Neural cell (in vitro differentiated cells): Measurements from ENCODE around the gene HIF1A. TPM values are rescaled to one million over a fixed set of nuclear protein-coding genes. Genes with fewer than 3 reads are reported as not detected.

Experiments used
- H2AFZ ChIP-seq: fragments of 200-600, 300-800 bp; sonication (generic), shearing (Covaris generic); 2 replicates; pipeline ENCODE4 v1.6.0; 2014; ENCODE audit warnings: low read depth, mild to moderate bottlenecking, antibody characterized with exemption, low read length, moderate library complexity
- H3F3A ChIP-seq: fragments of 200-600 bp; shearing (Covaris generic); 2 replicates; pipeline ENCODE4 v1.6.1; 2016; ENCODE audit warnings: mild to moderate bottlenecking, moderate library complexity, mixed read lengths, antibody characterized with exemption, low read length; ENCODE audit not compliant: insufficient read depth, poor library complexity, severe bottlenecking
- H3K27ac ChIP-seq: fragments of 200-600, 300-800 bp; sonication (generic), shearing (Covaris generic); 2 replicates; pipeline ENCODE4 v1.5.1; 2014; ENCODE audit warnings: mild to moderate bottlenecking, low read length, moderate library complexity
- H3K27me3 ChIP-seq: fragments of 300-800, 200-600 bp; sonication (generic), shearing (Covaris generic); 2 replicates; pipeline ENCODE4 v1.6.0; 2014; ENCODE audit warnings: mild to moderate bottlenecking, low read depth, low read length, moderate library complexity; ENCODE audit not compliant: insufficient read depth
- H3K36me3 ChIP-seq: fragments of 300-800, 200-600 bp; sonication (generic), shearing (Covaris generic); 2 replicates; pipeline ENCODE4 v1.5.1; 2014; ENCODE audit warnings: mild to moderate bottlenecking, antibody characterized with exemption, low read length, moderate library complexity; ENCODE audit not compliant: insufficient read depth
- H3K4me2 ChIP-seq: fragments of 300-800, 200-600 bp; sonication (generic), shearing (Covaris generic); 2 replicates; pipeline ENCODE4 v1.6.0; 2014; ENCODE audit warnings: mild to moderate bottlenecking, low read length
- H3K4me3 ChIP-seq: fragments of 300-800, 200-600 bp; sonication (generic), shearing (Covaris generic); 2 replicates; pipeline ENCODE4 v1.5.1; 2014; ENCODE audit warnings: mild to moderate bottlenecking, low read length, moderate library complexity
- H3K79me2 ChIP-seq: fragments of 200-600 bp; shearing (Covaris generic); replicated peaks from 2 replicates; pipeline ENCODE4 v1.6.0; 2014; ENCODE audit warnings: mild to moderate bottlenecking, low read length, moderate library complexity; ENCODE audit not compliant: insufficient read depth
- H3K9ac ChIP-seq: fragments of 300-800, 200-600 bp; sonication (generic), shearing (Covaris generic); 2 replicates; pipeline ENCODE4 v1.6.1; 2016; ENCODE audit warnings: mild to moderate bottlenecking, low read length, mixed read lengths
- H3K9me2 ChIP-seq: fragments of 200-600 bp; shearing (Covaris generic); 2 replicates; pipeline ENCODE4 v1.6.1; 2016; ENCODE audit warnings: mild to moderate bottlenecking, low read length, mixed read lengths; ENCODE audit not compliant: insufficient read depth
- H3K9me3 ChIP-seq: fragments of 200-600, 300-800 bp; sonication (generic), shearing (Covaris generic); 2 replicates; pipeline ENCODE4 v1.6.1; 2016; ENCODE audit warnings: mild to moderate bottlenecking, mixed run types, low read length, moderate library complexity, mixed read lengths
- H4K20me1 ChIP-seq: fragments of 200-600 bp; shearing (Covaris generic); 2 replicates; pipeline ENCODE4 v1.6.1; 2016; ENCODE audit warnings: mild to moderate bottlenecking, mixed run types; ENCODE audit not compliant: insufficient read depth
- CTCF ChIP-seq: fragments of 450-650 bp; IDR thresholded peaks from 2 replicates; pipeline ENCODE4 v1.5.1; 2014; ENCODE audit warnings: antibody characterized with exemption, mild to moderate bottlenecking, moderate library complexity; ENCODE audit not compliant: poor library complexity, severe bottlenecking
- EP300 ChIP-seq: fragments of 450-650 bp; conservative IDR thresholded peaks from 2 replicates; pipeline ENCODE4 v1.6.1; 2014; ENCODE audit warnings: antibody characterized with exemption, mild to moderate bottlenecking, moderate library complexity; ENCODE audit not compliant: poor library complexity, severe bottlenecking
- EZH2 ChIP-seq: fragments of 200-600, 300-800 bp; shearing (Covaris generic), sonication (generic); IDR thresholded peaks from 2 replicates; pipeline ENCODE4 v1.6.1; 2014; ENCODE audit warnings: antibody characterized with exemption, low read length, borderline replicate concordance, mild to moderate bottlenecking; ENCODE audit not compliant: insufficient read depth, poor library complexity, severe bottlenecking
- MXI1 ChIP-seq: fragments of 450-650 bp; conservative IDR thresholded peaks from 2 replicates; pipeline ENCODE4 v1.6.1; 2014; ENCODE audit warnings: antibody characterized with exemption, mild to moderate bottlenecking; ENCODE audit not compliant: poor library complexity, severe bottlenecking
- POLR2AphosphoS5 ChIP-seq: IDR thresholded peaks from 2 replicates; pipeline ENCODE4 v1.6.1; 2012
- RAD21 ChIP-seq: fragments of 450-650 bp; conservative IDR thresholded peaks from 2 replicates; pipeline ENCODE4 v1.6.1; 2014; ENCODE audit warnings: antibody characterized with exemption, mild to moderate bottlenecking, moderate library complexity
- REST ChIP-seq: IDR thresholded peaks from 2 replicates; pipeline ENCODE4 v1.6.1; 2012; ENCODE audit warnings: borderline replicate concordance
- SMC3 ChIP-seq: fragments of 450-650 bp; conservative IDR thresholded peaks from 2 replicates; pipeline ENCODE4 v1.6.1; 2014; ENCODE audit warnings: antibody characterized with exemption, mild to moderate bottlenecking, moderate library complexity; ENCODE audit not compliant: poor library complexity
- TAF1 ChIP-seq: IDR thresholded peaks from 2 replicates; pipeline ENCODE4 v1.6.1; 2012; ENCODE audit warnings: low read depth
- polyA plus RNA-seq: library from polyadenylated mRNA; depleted of rRNA; stranded (reverse); fragments of >200 nt; gene quantifications from 2 replicates; pipeline ENCODE4 v1.2.3, GENCODE V29; 2014

HIF1A gene
- polyA plus RNA-seq, 1 donor from 2014 or later = 75.0 TPM

GRCh38 chr14:61737915-61738314 is 42.6 kb downstream of the HIF1A start:
- Histone ChIP-seq H3K27ac (no peak overlapping the region), H3K4me2 (no peak overlapping the region), H3K9ac (no peak overlapping the region), H3K4me3 (no peak overlapping the region), H3K79me2 (no peaks in the 10 kb centered on the region), H4K20me1 (no peaks in the 10 kb centered on the region), H3K36me3 (peaks cover 12% of the 10 kb centered on the region), H3K9me2 (no peaks in the 10 kb centered on the region), H3K27me3 (no peaks in the 10 kb centered on the region), H3F3A (no peaks in the 10 kb centered on the region), H3K9me3 (no peaks in the 10 kb centered on the region), H2AFZ (no peak overlapping the region)
- no peak for TF ChIP-seq EP300
- TF ChIP-seq EZH2 = no peak
- TF ChIP-seq RAD21 = no peak
- no peak for TF ChIP-seq MXI1
- TF ChIP-seq POLR2AphosphoS5 = no peak
- TF ChIP-seq REST = no peak
- no peak for TF ChIP-seq TAF1
- no peak for TF ChIP-seq CTCF
- TF ChIP-seq SMC3 = no peak

- H3K79me2 ChIP-seq = no peaks in the 10 kb centered on the region
- H3K9me2 ChIP-seq = no peaks in the 10 kb centered on the region
- no peak overlapping the region for H2AFZ ChIP-seq
- H3K4me3 ChIP-seq = no peak overlapping the region
- no peak for TF ChIP-seq POLR2AphosphoS5
- no peak for TF ChIP-seq TAF1
- no peak for TF ChIP-seq RAD21
- no peak for TF ChIP-seq EP300
- TF ChIP-seq CTCF = no peak
- no peak for TF ChIP-seq MXI1
- TF ChIP-seq EZH2 = no peak
- TF ChIP-seq REST = no peak
- no peak for TF ChIP-seq SMC3
- no peak overlapping the region for H3K9ac ChIP-seq
- peaks cover 5% of the 10 kb centered on the region for H3K36me3 ChIP-seq
- H3K27ac ChIP-seq = no peak overlapping the region
- H3K27me3 ChIP-seq = no peaks in the 10 kb centered on the region
- H3F3A ChIP-seq = no peaks in the 10 kb centered on the region
- no peaks in the 10 kb centered on the region for H3K9me3 ChIP-seq
- H4K20me1 ChIP-seq = no peaks in the 10 kb centered on the region
- H3K4me2 ChIP-seq = no peak overlapping the region
These were observed 43.8 kb downstream of the HIF1A start for GRCh38 chr14:61739133-61739532.
